HepG2 (cell line): Measurements from ENCODE around the gene SFMBT1. TPM values are rescaled to one million over a fixed set of nuclear protein-coding genes. Genes with fewer than 3 reads are reported as not detected.

Experiments
- polyA plus RNA-seq, 8 experiments: library from polyadenylated mRNA; depleted of rRNA in 3 of 8; stranded (reverse) in 7 of 8; unstranded in 1 of 8; fragments of >200 nt; fragmentation: Illumina TruSeq in 4 of 8; extraction: Trizol in 4 of 8; gene quantifications; 2 replicates each; pipeline versions ENCODE4 v1.2.1 to v1.2.3, GENCODE V29; 2011 to 2016; ENCODE audit warnings: low read depth in 4 of 8, missing spikeins in 1 of 8, mixed read lengths in 1 of 8; ENCODE audit not compliant: insufficient read depth in 1 of 8
- total RNA-seq, 5 experiments: library from RNA; depleted of rRNA; stranded (reverse); fragments of >200 nt; fragmentation: Illumina TruSeq; extraction: Trizol; gene quantifications; 2 replicates each; pipeline ENCODE4 v1.2.3, GENCODE V29; 2016; ENCODE audit warnings: low read depth in 1 of 5

SFMBT1 gene
- total and polyA plus RNA-seq, 2 of the 13 experiments (the other 11 are each of a cell fraction or from before 2014, with no cell fraction given), result 3.8 to 12.8 TPM

Other genes starting within 250 kb of the SFMBT1 start
- 1.5 and 5.3 TPM in 2 replicates for gene ITIH4, start 215.4 kb downstream of the SFMBT1 start, total RNA-seq (2016; rRNA removed; fragmentation: Illumina TruSeq; extraction: Trizol)
- 2.7 and 3.7 TPM in 2 replicates for gene ITIH4, start 215.4 kb downstream of the SFMBT1 start, polyA plus RNA-seq (2011; rRNA removed)
- gene MUSTN1, start 211.1 kb downstream of the SFMBT1 start, total RNA-seq (2016; rRNA removed; fragmentation: Illumina TruSeq; extraction: Trizol), result 1.3 and 1.4 TPM in 2 replicates
- 0.60 and 0.84 TPM in 2 replicates for gene MUSTN1, start 211.1 kb downstream of the SFMBT1 start, polyA plus RNA-seq (2011; rRNA removed)
- 8.7 and 11.7 TPM in 2 replicates for gene STIMATE, start 148.5 kb downstream of the SFMBT1 start, total RNA-seq (2016; rRNA removed; fragmentation: Illumina TruSeq; extraction: Trizol)
- 5.7 and 6.2 TPM in 2 replicates for gene STIMATE, start 148.5 kb downstream of the SFMBT1 start, polyA plus RNA-seq (2011; rRNA removed)
- 25.7 and 37.0 TPM in 2 replicates for gene RFT1, start 84.4 kb upstream of the SFMBT1 start, total RNA-seq (2016; rRNA removed; fragmentation: Illumina TruSeq; extraction: Trizol)
- gene RFT1, start 84.4 kb upstream of the SFMBT1 start, polyA plus RNA-seq (2011; rRNA removed), result 21.0 and 23.2 TPM in 2 replicates
- 1.6 and 4.3 TPM in 2 replicates for gene PRKCD, start 115.1 kb upstream of the SFMBT1 start, total RNA-seq (2016; rRNA removed; fragmentation: Illumina TruSeq; extraction: Trizol)
- gene PRKCD, start 115.1 kb upstream of the SFMBT1 start, polyA plus RNA-seq (2011; rRNA removed), result 40.7 and 47.7 TPM in 2 replicates
- gene TKT, start 209.9 kb upstream of the SFMBT1 start, total RNA-seq (2016; rRNA removed; fragmentation: Illumina TruSeq; extraction: Trizol), result 196 and 238 TPM in 2 replicates
- gene TKT, start 209.9 kb upstream of the SFMBT1 start, polyA plus RNA-seq (2011; rRNA removed), result 150 and 188 TPM in 2 replicates